Neural cell (in vitro differentiated cells): Measurements from ENCODE around the gene AP1S1.

Source experiments
- EP300 ChIP-seq: fragments of 450-650 bp; conservative IDR thresholded peaks from 2 replicates; pipeline ENCODE4 v1.6.1; 2014; ENCODE audit warnings: antibody characterized with exemption, mild to moderate bottlenecking, moderate library complexity; ENCODE audit not compliant: poor library complexity, severe bottlenecking
- EZH2 ChIP-seq: fragments of 200-600, 300-800 bp; shearing (Covaris generic), sonication (generic); IDR thresholded peaks from 2 replicates; pipeline ENCODE4 v1.6.1; 2014; ENCODE audit warnings: antibody characterized with exemption, low read length, borderline replicate concordance, mild to moderate bottlenecking; ENCODE audit not compliant: insufficient read depth, poor library complexity, severe bottlenecking
- MXI1 ChIP-seq: fragments of 450-650 bp; conservative IDR thresholded peaks from 2 replicates; pipeline ENCODE4 v1.6.1; 2014; ENCODE audit warnings: antibody characterized with exemption, mild to moderate bottlenecking; ENCODE audit not compliant: poor library complexity, severe bottlenecking
- POLR2AphosphoS5 ChIP-seq: IDR thresholded peaks from 2 replicates; pipeline ENCODE4 v1.6.1; 2012
- RAD21 ChIP-seq: fragments of 450-650 bp; conservative IDR thresholded peaks from 2 replicates; pipeline ENCODE4 v1.6.1; 2014; ENCODE audit warnings: antibody characterized with exemption, mild to moderate bottlenecking, moderate library complexity
- SMC3 ChIP-seq: fragments of 450-650 bp; conservative IDR thresholded peaks from 2 replicates; pipeline ENCODE4 v1.6.1; 2014; ENCODE audit warnings: antibody characterized with exemption, mild to moderate bottlenecking, moderate library complexity; ENCODE audit not compliant: poor library complexity
- TAF1 ChIP-seq: IDR thresholded peaks from 2 replicates; pipeline ENCODE4 v1.6.1; 2012; ENCODE audit warnings: low read depth
- TF ChIP-seq, protein P1 (sequence below): fragments of 450-650 bp; IDR thresholded peaks from 2 replicates; pipeline ENCODE4 v1.5.1; 2014; ENCODE audit warnings: antibody characterized with exemption, mild to moderate bottlenecking, moderate library complexity; ENCODE audit not compliant: poor library complexity, severe bottlenecking
- TF ChIP-seq, protein P2 (sequence below): IDR thresholded peaks from 2 replicates; pipeline ENCODE4 v1.6.1; 2012; ENCODE audit warnings: borderline replicate concordance

GRCh38 chr7:101166648-101166908 lies 12.3 kb downstream of the AP1S1 start:
- TF ChIP-seq, protein P1, sequence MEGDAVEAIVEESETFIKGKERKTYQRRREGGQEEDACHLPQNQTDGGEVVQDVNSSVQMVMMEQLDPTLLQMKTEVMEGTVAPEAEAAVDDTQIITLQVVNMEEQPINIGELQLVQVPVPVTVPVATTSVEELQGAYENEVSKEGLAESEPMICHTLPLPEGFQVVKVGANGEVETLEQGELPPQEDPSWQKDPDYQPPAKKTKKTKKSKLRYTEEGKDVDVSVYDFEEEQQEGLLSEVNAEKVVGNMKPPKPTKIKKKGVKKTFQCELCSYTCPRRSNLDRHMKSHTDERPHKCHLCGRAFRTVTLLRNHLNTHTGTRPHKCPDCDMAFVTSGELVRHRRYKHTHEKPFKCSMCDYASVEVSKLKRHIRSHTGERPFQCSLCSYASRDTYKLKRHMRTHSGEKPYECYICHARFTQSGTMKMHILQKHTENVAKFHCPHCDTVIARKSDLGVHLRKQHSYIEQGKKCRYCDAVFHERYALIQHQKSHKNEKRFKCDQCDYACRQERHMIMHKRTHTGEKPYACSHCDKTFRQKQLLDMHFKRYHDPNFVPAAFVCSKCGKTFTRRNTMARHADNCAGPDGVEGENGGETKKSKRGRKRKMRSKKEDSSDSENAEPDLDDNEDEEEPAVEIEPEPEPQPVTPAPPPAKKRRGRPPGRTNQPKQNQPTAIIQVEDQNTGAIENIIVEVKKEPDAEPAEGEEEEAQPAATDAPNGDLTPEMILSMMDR = no peak
- no peak for TF ChIP-seq TAF1
- TF ChIP-seq POLR2AphosphoS5 = no peak
- no peak for TF ChIP-seq EP300
- no peak for TF ChIP-seq MXI1
- no peak for TF ChIP-seq EZH2
- no peak for TF ChIP-seq RAD21
- TF ChIP-seq, protein P2, sequence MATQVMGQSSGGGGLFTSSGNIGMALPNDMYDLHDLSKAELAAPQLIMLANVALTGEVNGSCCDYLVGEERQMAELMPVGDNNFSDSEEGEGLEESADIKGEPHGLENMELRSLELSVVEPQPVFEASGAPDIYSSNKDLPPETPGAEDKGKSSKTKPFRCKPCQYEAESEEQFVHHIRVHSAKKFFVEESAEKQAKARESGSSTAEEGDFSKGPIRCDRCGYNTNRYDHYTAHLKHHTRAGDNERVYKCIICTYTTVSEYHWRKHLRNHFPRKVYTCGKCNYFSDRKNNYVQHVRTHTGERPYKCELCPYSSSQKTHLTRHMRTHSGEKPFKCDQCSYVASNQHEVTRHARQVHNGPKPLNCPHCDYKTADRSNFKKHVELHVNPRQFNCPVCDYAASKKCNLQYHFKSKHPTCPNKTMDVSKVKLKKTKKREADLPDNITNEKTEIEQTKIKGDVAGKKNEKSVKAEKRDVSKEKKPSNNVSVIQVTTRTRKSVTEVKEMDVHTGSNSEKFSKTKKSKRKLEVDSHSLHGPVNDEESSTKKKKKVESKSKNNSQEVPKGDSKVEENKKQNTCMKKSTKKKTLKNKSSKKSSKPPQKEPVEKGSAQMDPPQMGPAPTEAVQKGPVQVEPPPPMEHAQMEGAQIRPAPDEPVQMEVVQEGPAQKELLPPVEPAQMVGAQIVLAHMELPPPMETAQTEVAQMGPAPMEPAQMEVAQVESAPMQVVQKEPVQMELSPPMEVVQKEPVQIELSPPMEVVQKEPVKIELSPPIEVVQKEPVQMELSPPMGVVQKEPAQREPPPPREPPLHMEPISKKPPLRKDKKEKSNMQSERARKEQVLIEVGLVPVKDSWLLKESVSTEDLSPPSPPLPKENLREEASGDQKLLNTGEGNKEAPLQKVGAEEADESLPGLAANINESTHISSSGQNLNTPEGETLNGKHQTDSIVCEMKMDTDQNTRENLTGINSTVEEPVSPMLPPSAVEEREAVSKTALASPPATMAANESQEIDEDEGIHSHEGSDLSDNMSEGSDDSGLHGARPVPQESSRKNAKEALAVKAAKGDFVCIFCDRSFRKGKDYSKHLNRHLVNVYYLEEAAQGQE = no peak
- TF ChIP-seq SMC3 = no peak
